LHCN-M2 (cell line): ENCODE data around the gene RBM33. TPM values are rescaled to one million over a fixed set of nuclear protein-coding genes. Genes with fewer than 3 reads are reported as not detected.
"Not testable (repeated sequence)": the region's sequence is repeated elsewhere in the genome, so short reads cannot be mapped to it uniquely, and the experiment has no call there.

Source experiments
- DNase-seq: peaks from one replicate; pipeline ENCODE4 v3.0.0-alpha.2; 2012; ENCODE audit warnings: low read depth
- total RNA-seq: library from RNA; depleted of rRNA; stranded (reverse); fragments of >200 nt; gene quantifications from 2 replicates; pipeline ENCODE4 v1.2.3, GENCODE V29; 2014

Gene RBM33
- total RNA-seq, 1 experiment from 2014 or later: 30.8 TPM

GRCh38 chr7:155690655-155691054, 46.2 kb downstream of the RBM33 start:
- DNase-seq: not testable (repeated sequence)

DNA sequence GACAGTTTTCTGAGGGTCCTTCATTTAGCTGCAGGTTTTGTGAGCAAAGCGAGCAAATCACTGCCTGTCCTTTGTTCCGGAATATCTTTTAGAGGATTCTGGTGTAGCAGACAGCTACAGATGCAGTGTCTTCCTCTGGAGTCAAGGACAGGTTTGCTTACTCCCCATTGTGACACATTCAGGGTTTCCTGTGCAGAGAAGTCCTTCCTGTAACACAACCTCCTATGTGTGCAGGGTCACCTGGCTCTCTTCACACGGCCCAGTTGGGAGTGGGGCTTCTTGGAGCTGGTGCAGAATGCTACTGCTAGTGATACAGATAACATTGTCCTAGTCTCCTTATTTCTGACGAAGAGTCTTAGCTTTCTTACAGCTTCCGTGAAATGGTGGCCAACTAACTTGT, 47.9 kb downstream of the RBM33 start:
- DNase-seq: no peak

DNA sequence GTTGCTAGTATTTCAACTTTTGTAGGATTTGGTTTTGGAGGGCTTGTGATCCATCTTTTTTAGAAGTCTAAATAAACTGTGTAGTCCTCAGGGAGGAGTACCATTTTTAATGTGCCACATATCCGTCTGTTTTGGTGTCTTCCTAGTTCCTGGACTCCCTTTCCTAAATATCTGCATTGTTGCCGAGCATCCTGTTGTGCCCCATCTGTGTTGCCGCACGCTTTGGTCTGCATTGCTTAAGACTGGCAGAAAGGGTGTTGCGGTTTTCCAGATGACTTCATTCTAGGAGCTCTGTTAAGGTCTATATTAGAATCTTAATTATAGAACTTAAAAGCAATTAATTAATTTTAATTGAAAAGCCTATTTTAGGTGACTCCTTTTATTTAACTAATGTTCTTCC, 49.4 kb downstream of the RBM33 start:
- DNase-seq: no peak

GRCh38 chr7:155694851-155695250, 50.4 kb downstream of the RBM33 start:
- DNase-seq: peak; percentile 77

- no peak for DNase-seq
These were observed 52.3 kb downstream of the RBM33 start for GRCh38 chr7:155696747-155697146.

- DNase-seq: no peak
These were observed 54.2 kb downstream of the RBM33 start for GRCh38 chr7:155698633-155699032.

GRCh38 chr7:155699180-155699579, 54.7 kb downstream of the RBM33 start:
- DNase-seq: no peak

GRCh38 chr7:155700847-155701246, 56.4 kb downstream of the RBM33 start:
- no peak for DNase-seq

- DNase-seq: no peak
These were observed 57.6 kb downstream of the RBM33 start for GRCh38 chr7:155701972-155702544.

- DNase-seq: no peak
These were observed 58.2 kb downstream of the RBM33 start for GRCh38 chr7:155702616-155703015.

GRCh38 chr7:155705623-155706360, 61.3 kb downstream of the RBM33 start:
- peak; percentile 16 for DNase-seq

DNA sequence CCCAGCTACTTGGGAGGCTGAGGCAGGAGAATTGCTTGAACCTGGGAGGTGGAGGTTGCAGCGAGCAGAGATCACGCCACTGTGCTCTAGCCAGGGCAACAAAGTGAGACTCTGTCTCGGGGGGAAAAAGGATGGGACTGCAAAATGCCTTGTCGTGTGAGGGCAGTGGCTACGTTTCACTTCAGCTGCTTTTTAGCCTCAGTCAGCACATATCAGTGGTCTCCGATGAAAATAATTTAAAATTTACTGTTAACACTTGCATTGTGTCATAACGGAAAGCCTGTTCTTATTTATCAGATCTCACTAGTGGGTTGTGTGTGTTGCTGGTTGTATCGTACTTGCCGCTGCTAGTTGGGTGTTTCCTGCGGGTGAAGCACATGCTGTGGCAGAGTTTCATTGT, 61.9 kb downstream of the RBM33 start:
- no peak for DNase-seq

DNA sequence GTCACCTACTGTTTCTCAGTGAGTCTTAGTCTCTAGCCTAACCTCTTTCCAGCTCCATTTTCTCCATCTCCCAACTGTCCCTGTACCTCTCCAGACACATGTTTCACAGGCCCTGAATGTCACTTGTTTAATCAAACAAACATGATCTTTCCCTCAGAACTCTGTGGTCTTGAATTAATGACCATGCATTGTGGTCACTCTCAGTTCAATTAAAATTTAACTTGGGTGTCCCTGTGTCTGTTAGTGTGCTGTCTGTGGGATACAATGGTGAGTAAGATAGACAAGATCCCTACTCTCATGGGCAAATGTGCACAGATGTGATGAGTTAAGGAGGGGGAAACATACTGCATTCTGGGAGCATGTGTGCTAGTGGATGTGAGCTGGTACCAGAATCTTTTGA, 65.0 kb downstream of the RBM33 start:
- no peak for DNase-seq

- no peak for DNase-seq
These were observed 65.6 kb downstream of the RBM33 start for GRCh38 chr7:155710031-155710430.

DNA sequence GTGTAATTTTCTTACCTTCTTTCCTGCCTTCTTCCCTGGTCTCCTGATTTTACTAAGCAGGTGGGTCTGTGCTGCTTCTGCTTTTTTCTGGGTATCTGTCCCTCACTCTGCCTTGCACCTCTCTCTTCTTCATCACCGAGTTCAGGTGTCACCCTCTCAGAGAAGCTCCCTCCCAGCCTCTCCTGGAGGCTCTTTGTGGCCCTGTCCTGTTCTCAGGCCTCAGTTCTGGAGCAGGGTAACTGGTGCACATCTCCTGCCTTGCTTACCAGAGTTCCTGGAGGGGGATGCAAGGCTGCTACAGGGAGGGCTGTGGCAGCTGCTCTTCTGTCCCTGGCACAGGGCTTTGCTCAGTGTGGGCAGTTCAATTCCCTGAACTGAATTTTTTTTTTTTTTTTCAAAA, 66.1 kb downstream of the RBM33 start:
- no peak for DNase-seq

- DNase-seq: no peak
These were observed 66.6 kb downstream of the RBM33 start for GRCh38 chr7:155711081-155711480.

GRCh38 chr7:155713384-155713783, 68.9 kb downstream of the RBM33 start:
- no peak for DNase-seq

DNA sequence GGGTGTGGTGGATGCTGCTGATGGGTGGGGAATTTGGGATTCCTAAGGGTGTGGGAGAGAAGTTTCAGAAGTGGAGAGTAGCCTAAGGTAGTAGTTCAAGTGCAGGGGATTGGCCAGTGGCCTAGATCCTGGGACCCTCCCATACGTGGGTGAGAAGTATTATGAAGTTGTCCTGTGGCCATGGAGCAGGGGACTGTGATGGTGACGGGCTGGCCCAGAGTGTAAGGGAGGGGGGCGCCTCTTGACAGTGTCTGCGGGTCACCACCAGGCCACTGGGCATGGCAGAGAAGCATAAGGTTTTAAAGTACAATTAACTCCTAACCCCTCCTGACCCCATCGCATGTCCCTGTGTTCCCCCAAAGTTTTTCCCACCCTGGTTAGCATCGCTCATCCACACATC, 70.2 kb downstream of the RBM33 start:
- no peak for DNase-seq

GRCh38 chr7:155715111-155715805, 70.8 kb downstream of the RBM33 start:
- no peak for DNase-seq

DNA sequence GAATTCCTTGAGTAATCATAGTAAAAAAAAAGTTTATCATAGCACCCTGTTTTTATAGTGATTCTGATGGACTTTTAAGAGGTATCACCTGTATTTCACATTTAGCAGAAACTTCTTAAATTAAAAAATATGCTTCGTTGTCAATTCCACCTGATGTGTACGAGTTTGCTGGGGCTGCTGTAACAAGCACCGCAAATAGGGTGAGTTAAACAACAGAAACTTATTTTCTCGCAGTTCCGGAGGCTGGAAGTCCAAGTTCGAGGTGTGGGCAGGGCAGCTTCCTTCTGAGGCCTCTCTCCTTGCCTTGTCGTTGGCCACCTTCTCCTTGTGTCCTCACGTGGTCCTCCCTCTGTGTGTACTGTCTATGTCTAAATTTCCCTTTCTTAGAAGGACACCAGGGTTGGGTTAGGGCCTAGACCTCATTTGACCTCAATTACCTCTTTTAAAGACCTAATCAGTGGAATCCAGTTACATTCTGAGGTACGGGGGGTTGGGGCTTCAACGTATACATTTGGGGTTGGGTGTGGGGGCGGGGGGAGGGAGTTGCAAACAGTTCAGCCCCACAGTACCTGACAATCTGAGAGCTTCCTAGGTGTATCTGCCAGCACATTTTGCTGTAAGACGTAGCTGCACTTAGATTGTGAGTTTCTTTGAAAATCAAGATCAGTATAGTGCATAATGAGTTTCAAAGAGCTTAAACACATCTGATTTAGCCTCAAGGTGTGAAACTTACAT, 72.7 kb downstream of the RBM33 start:
- DNase-seq: no peak

- DNase-seq: no peak
These were observed 76.6 kb downstream of the RBM33 start for GRCh38 chr7:155721056-155721455.

DNA sequence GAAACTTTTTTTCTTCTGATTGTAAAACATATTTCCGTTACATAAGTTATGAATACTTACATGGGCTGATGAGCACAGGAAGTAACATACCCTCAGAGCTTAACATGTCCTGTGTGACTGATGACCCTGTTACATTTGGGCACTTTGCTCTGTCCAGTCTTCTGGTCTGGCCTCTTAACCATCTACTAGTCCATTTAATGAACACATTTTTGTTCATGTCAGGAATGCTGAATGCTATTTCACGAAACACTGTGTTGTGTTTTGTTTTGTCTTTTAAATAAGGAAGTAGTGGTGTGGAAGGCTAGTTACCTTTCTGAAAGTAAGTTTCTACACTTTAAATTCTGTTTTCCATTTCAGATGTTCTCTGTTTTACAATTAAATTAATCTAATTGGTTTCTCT, 77.7 kb downstream of the RBM33 start:
- no peak for DNase-seq
